ENCODE results near the gene SPART.

DNA sequence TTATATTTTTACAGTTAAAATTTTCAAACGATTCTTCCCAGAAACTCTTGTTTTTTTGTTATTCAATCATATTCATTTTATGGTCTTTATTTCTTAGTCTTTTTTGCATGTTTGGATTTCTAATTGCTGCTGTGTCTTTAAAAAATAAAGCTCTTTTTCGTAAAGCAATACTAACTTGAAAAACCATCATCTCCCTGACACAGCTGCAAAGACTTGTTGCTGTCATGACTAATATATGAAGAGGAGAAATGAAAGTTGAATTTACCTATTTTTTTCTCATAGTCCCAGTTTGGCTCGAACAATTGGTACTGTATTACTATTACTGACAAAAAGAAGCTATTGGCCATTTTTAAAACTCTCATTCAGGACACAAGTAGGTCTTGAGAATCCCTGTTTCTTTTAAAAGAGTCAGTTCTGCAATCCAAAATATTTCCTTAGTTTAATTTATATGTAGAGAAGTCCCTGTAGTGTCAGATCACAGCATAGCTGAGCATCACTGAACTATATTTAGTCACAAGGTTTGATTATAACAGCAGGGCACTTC is 12.1 kb upstream of the SPART start:
- TF ChIP-seq POLR2A (IDR thresholded peaks at IDR 0.05), result no peak
- TF ChIP-seq, protein P1, sequence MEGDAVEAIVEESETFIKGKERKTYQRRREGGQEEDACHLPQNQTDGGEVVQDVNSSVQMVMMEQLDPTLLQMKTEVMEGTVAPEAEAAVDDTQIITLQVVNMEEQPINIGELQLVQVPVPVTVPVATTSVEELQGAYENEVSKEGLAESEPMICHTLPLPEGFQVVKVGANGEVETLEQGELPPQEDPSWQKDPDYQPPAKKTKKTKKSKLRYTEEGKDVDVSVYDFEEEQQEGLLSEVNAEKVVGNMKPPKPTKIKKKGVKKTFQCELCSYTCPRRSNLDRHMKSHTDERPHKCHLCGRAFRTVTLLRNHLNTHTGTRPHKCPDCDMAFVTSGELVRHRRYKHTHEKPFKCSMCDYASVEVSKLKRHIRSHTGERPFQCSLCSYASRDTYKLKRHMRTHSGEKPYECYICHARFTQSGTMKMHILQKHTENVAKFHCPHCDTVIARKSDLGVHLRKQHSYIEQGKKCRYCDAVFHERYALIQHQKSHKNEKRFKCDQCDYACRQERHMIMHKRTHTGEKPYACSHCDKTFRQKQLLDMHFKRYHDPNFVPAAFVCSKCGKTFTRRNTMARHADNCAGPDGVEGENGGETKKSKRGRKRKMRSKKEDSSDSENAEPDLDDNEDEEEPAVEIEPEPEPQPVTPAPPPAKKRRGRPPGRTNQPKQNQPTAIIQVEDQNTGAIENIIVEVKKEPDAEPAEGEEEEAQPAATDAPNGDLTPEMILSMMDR (IDR thresholded peaks at IDR 0.05), result no peak
- no peak for TF ChIP-seq POLR2AphosphoS5 (IDR thresholded peaks at IDR 0.05)
